Mesothelial cell of epicardium (in vitro differentiated cells): ENCODE measurements around the gene RFC1. TPM values are rescaled to one million over a fixed set of nuclear protein-coding genes. Genes with fewer than 3 reads are reported as not detected.

ENCODE experiments used
- DNase-seq, 2 experiments: peaks; one replicate each; pipeline ENCODE4 v3.0.0; 2021; ENCODE audit warnings: low spot score in 2 of 2; ENCODE audit not compliant: unreplicated experiment in 2 of 2
- H3K27ac Mint-ChIP-seq: 2 replicates; pipeline ENCODE4 v1.8.0; 2021; ENCODE audit warnings: mixed read lengths
- H3K27me3 Mint-ChIP-seq: 2 replicates; pipeline ENCODE4 v1.8.0; 2021; ENCODE audit warnings: low read depth, mixed read lengths
- H3K36me3 Mint-ChIP-seq: 2 replicates; pipeline ENCODE4 v1.8.0; 2021; ENCODE audit warnings: mixed read lengths
- H3K4me1 Mint-ChIP-seq: 2 replicates; pipeline ENCODE4 v1.8.0; 2021; ENCODE audit warnings: mixed read lengths
- H3K4me3 Mint-ChIP-seq: 2 replicates; pipeline ENCODE4 v1.8.0; 2021; ENCODE audit warnings: mild to moderate bottlenecking, moderate library complexity, mixed read lengths
- H3K9me3 Mint-ChIP-seq: 2 replicates; pipeline ENCODE4 v1.8.0; 2021; ENCODE audit warnings: mixed read lengths
- CTCF ChIP-seq: fragments of 200-600 bp; sonication (generic); IDR thresholded peaks from one replicate; pipeline ENCODE4 v1.5.0; 2021; ENCODE audit warnings: antibody characterized with exemption; ENCODE audit not compliant: unreplicated experiment
- total RNA-seq: library from RNA; stranded (reverse); gene quantifications from 3 replicates; pipeline ENCODE4 v1.2.1, GENCODE V29; 2021

Gene RFC1
- total RNA-seq, 1 donor from 2014 or later, result 53.7 TPM

DNA sequence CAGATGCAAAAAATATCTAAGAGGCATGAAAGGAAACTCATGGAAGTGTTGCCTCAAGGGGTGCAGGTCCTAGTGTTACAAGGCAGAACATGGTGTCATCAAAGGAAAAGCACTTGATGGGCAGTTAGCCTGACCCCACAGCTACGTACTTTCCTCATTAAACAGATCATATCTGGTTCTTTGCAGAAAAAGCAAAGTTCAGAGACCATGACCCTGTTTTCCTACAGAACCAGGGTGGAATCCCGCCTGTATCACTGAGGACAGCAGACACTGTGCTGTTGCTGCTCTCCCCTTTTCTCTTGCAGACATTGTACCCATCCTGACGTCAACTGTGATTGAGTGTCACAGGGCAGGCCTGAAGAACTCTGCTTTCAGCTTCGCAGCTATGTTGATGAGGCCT lies 91.7 kb downstream of the RFC1 start:
- H3K36me3 Mint-ChIP-seq, result peaks cover 52% of the 10 kb centered on the region
- TF ChIP-seq CTCF, result no peak
- no peaks in the 10 kb centered on the region for H3K27me3 Mint-ChIP-seq
- H3K4me3 Mint-ChIP-seq, result no peak overlapping the region
- no peak overlapping the region for H3K27ac Mint-ChIP-seq
- H3K9me3 Mint-ChIP-seq, result no peaks in the 10 kb centered on the region
- DNase-seq, result no peak
- peaks cover 6% of the 10 kb centered on the region for H3K4me1 Mint-ChIP-seq

DNA sequence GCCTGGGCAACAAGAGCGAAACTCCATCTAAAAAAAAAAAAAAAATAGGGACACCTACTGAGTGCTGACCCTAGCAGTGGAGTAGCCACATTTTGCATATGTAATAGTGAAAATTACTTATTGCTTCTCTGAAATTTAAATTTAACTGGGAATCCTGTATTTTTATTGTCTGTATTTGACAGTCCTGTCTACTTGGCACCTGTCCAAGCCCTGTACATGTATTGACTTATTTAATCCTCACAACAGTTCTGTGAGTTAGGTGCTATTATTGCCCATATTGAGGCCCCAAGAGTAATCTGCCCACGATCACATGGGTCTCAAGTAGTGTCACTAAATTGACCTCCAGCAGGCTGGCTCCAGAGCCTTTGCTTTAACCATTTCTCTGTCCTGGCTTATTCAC lies 102.3 kb downstream of the RFC1 start:
- no peak overlapping the region for H3K27ac Mint-ChIP-seq
- H3K9me3 Mint-ChIP-seq, result peaks cover 3% of the 10 kb centered on the region
- no peak for DNase-seq
- no peak overlapping the region for H3K4me3 Mint-ChIP-seq
- no peaks in the 10 kb centered on the region for H3K27me3 Mint-ChIP-seq
- no peaks in the 10 kb centered on the region for H3K4me1 Mint-ChIP-seq
- no peak for TF ChIP-seq CTCF
- peaks cover 32% of the 10 kb centered on the region for H3K36me3 Mint-ChIP-seq

DNA sequence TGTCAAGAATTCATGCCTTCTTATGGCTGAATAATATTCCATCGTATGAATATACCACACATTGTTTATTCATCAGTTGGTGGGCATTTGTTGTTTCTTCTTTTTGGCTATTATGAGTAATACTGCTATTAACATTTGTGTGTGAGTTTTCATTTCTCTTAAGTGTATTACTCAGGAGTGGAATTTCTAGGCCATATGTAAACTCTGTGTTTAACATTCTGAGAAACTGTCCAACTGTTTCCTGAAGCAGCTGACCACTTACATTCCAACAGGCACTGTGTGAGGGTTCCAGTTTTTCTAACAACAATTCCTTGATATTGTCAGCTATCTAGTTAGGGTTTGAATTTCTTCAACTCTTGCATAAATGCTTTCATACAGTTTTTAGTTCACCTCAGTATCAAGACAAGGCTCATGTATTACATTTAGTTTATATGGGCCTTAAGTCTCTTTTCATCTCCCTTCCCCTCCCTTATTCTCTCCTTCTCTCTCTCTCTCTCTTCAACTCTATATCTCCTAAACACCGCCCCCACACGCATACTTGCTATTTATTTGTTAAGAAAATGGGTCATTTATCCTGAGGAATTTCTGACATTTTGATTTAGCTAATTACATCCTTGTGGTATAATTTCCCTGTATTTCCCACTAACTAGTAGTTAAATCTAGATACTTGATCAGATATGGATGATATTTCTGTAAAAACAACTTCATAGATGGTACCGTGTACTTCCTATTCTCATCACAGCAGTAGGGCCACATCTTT lies 106.4 kb downstream of the RFC1 start:
- H3K27me3 Mint-ChIP-seq, result no peaks in the 10 kb centered on the region
- H3K4me1 Mint-ChIP-seq, result peaks cover 10% of the 10 kb centered on the region
- H3K4me3 Mint-ChIP-seq, result no peak overlapping the region
- peaks cover 30% of the 10 kb centered on the region for H3K36me3 Mint-ChIP-seq
- DNase-seq, result no peak
- TF ChIP-seq CTCF, result no peak
- no peak overlapping the region for H3K27ac Mint-ChIP-seq
- H3K9me3 Mint-ChIP-seq, result peaks cover 3% of the 10 kb centered on the region

- H3K36me3 Mint-ChIP-seq, result peaks cover 29% of the 10 kb centered on the region
- H3K9me3 Mint-ChIP-seq, result peaks cover 3% of the 10 kb centered on the region
- no peak overlapping the region for H3K4me3 Mint-ChIP-seq
Measured at GRCh38 chr4:39256436-39256835, 109.7 kb downstream of the RFC1 start.

GRCh38 chr4:39255871-39256270 lies 110.3 kb downstream of the RFC1 start:
- H3K4me1 Mint-ChIP-seq, result peaks cover 10% of the 10 kb centered on the region
- H3K27me3 Mint-ChIP-seq, result no peaks in the 10 kb centered on the region
- no peak for DNase-seq

More at GRCh38 chr4:39256436-39256835, 109.7 kb downstream of the RFC1 start:
- no peak for DNase-seq
- Mint-ChIP-seq H3K27me3 (no peaks in the 10 kb centered on the region), H3K27ac (no peak overlapping the region), H3K4me1 (peaks cover 10% of the 10 kb centered on the region)
- no peak for TF ChIP-seq CTCF

More at GRCh38 chr4:39255871-39256270, 110.3 kb downstream of the RFC1 start:
- no peak for TF ChIP-seq CTCF
- Mint-ChIP-seq H3K9me3 (peaks cover 3% of the 10 kb centered on the region), H3K4me3 (no peak overlapping the region), H3K27ac (peak overlapping the region; percentile 12), H3K36me3 (peaks cover 25% of the 10 kb centered on the region)
